ENCODE results near the gene PASK. TPM values are rescaled to one million over a fixed set of nuclear protein-coding genes. Genes with fewer than 3 reads are reported as not detected.

The PASK gene
- total RNA-seq, 1 donor from 2014 or later, result 10.5 TPM

GRCh38 chr2:241138471-241138870 is 10.8 kb downstream of the PASK start:
- Mint-ChIP-seq H3K4me1 (ENCODE audit: unreplicated experiment) (no peaks in the 10 kb centered on the region), H3K9me3 (ENCODE audit: unreplicated experiment) (no peaks in the 10 kb centered on the region), H3K36me3 (ENCODE audit: unreplicated experiment) (peaks cover 2% of the 10 kb centered on the region), H3K27me3 (ENCODE audit: unreplicated experiment) (no peaks in the 10 kb centered on the region), H3K4me3 (ENCODE audit: unreplicated experiment) (no peak overlapping the region), H3K27ac (ENCODE audit: unreplicated experiment) (no peak overlapping the region)
- TF ChIP-seq CTCF (IDR thresholded peaks at IDR 0.05), result no peak
- DNase-seq (ENCODE audit: extremely low spot score, unreplicated experiment), result no peak

- Mint-ChIP-seq H3K4me1 (ENCODE audit: unreplicated experiment) (no peaks in the 10 kb centered on the region), H3K9me3 (ENCODE audit: unreplicated experiment) (no peaks in the 10 kb centered on the region), H3K27ac (ENCODE audit: unreplicated experiment) (no peak overlapping the region), H3K36me3 (ENCODE audit: unreplicated experiment) (no peaks in the 10 kb centered on the region), H3K4me3 (ENCODE audit: unreplicated experiment) (no peak overlapping the region), H3K27me3 (ENCODE audit: unreplicated experiment) (no peaks in the 10 kb centered on the region)
- TF ChIP-seq CTCF (IDR thresholded peaks at IDR 0.05), result no peak
- DNase-seq (ENCODE audit: extremely low spot score, unreplicated experiment), result no peak
These were observed 11.7 kb downstream of the PASK start for GRCh38 chr2:241137276-241138190.

GRCh38 chr2:241136661-241137260 is 12.5 kb downstream of the PASK start:
- H3K27me3 Mint-ChIP-seq (ENCODE audit: unreplicated experiment), result no peaks in the 10 kb centered on the region
- no peak for DNase-seq (ENCODE audit: extremely low spot score, unreplicated experiment)
- no peaks in the 10 kb centered on the region for H3K4me1 Mint-ChIP-seq (ENCODE audit: unreplicated experiment)
- H3K9me3 Mint-ChIP-seq (ENCODE audit: unreplicated experiment), result no peaks in the 10 kb centered on the region
- H3K36me3 Mint-ChIP-seq (ENCODE audit: unreplicated experiment), result no peaks in the 10 kb centered on the region
- no peak for TF ChIP-seq CTCF (IDR thresholded peaks at IDR 0.05)
- H3K27ac Mint-ChIP-seq (ENCODE audit: unreplicated experiment), result no peak overlapping the region
- H3K4me3 Mint-ChIP-seq (ENCODE audit: unreplicated experiment), result no peak overlapping the region

- no peak overlapping the region for H3K27ac Mint-ChIP-seq (ENCODE audit: unreplicated experiment)
These were observed 13.1 kb downstream of the PASK start for GRCh38 chr2:241136191-241136590.

More at GRCh38 chr2:241136191-241136590, 13.1 kb downstream of the PASK start:
- no peak for DNase-seq (ENCODE audit: extremely low spot score, unreplicated experiment)
- TF ChIP-seq CTCF (IDR thresholded peaks at IDR 0.05), result no peak
- no peaks in the 10 kb centered on the region for H3K27me3 Mint-ChIP-seq (ENCODE audit: unreplicated experiment)
- H3K4me3 Mint-ChIP-seq (ENCODE audit: unreplicated experiment), result no peak overlapping the region
- H3K9me3 Mint-ChIP-seq (ENCODE audit: unreplicated experiment), result no peaks in the 10 kb centered on the region
- H3K4me1 Mint-ChIP-seq (ENCODE audit: unreplicated experiment), result no peaks in the 10 kb centered on the region
- H3K36me3 Mint-ChIP-seq (ENCODE audit: unreplicated experiment), result no peaks in the 10 kb centered on the region

Data from osteocyte (in vitro differentiated cells).